SK-N-MC (cell line): ENCODE results near the gene SH2D3C.

Source experiments
- EZH2 ChIP-seq: fragments of 200-600 bp; sonication (generic); IDR thresholded peaks from one replicate; pipeline ENCODE4 v1.6.1; 2017; ENCODE audit warnings: antibody characterized with exemption
- FOXP2 ChIP-seq: optimal IDR thresholded peaks from 2 replicates; pipeline ENCODE3; 2011; ENCODE audit warnings: mild to moderate bottlenecking, moderate library complexity; ENCODE audit not compliant: insufficient read depth; ENCODE audit errors: extremely low read length, control extremely low read depth
- POLR2AphosphoS5 ChIP-seq: IDR thresholded peaks from 2 replicates; pipeline ENCODE4 v1.6.1; 2012; ENCODE audit warnings: mild to moderate bottlenecking, low read depth, low read length, borderline replicate concordance

DNA sequence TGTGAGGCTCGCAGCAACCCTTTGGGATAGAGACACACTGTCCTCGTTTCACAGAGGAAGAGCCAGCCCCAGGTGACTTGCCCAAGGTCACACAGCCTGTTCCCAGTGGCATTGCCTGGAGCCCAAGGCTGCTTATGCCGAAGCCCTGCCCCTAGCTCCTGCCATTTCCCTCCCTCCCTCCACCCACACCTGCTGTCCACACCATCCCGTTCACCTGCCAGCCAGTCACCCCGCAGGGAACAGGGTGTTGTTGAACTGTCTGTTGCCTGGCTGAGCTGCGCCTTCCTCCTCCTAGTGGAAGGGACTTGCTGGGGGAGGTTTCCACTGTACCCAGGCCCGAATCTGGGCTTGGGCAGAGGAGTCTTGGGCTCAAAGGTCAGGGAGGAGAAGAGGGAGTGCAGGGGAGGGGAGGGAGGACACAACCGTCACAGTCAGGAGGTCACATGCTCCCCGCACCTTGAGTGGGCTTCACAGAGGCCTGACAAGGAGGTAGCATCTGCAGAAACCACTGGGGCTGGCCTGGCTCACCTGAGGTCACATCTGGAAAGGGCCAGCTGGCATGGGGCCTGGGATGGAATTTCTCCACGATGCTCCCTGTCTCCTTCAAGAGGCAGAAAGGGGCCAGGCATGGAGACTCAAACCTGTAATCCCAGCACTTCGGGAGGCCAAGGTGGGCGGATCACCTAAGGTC is 56.3 kb downstream of the SH2D3C start:
- TF ChIP-seq POLR2AphosphoS5 (no peak), EZH2 (no peak), FOXP2 (no peak)
